NCI-H446 (cell line): ENCODE measurements around the gene SETBP1.

Source experiments
- DNase-seq, 2 experiments: peaks; one replicate each; lab custom pipeline; 2025; lab: John Stamatoyannopoulos, UW

Gene SETBP1

DNA sequence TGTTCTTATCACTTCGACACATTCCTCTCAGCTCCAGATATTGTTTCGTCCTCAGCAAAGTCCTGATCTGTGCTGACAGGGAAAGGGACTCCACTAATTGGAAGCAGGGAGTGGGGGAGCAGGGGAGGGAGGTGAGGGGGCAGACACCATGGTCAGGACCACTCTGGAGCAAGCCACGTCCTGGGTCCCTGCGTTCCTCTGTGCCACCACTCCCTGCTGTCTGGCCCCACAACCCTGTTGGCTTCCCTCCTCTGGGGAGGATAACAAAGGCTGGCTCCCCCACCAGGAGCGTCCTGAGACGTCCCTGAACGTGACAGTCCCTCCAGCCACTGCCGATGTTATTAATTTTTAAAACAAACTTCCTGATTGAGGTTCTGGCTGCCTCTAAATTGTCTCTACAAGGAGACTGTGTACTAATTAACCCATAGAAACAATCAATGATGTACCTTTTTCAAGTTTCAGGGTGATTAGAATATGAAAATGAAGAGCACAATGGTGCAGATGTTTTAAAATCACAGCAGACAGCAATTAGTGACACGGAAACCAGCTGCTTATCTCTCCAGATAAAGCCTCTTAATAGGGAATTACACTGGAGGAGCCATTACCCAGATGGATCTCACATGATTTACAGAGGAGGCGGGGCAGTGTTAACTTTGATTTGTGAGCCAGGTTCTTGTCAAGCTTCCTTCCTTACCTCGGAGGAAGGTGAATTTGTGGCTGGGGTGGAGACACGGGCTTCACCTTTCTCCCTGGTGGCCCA is 257.5 kb downstream of the SETBP1 start:
- DNase-seq = no peak

DNA sequence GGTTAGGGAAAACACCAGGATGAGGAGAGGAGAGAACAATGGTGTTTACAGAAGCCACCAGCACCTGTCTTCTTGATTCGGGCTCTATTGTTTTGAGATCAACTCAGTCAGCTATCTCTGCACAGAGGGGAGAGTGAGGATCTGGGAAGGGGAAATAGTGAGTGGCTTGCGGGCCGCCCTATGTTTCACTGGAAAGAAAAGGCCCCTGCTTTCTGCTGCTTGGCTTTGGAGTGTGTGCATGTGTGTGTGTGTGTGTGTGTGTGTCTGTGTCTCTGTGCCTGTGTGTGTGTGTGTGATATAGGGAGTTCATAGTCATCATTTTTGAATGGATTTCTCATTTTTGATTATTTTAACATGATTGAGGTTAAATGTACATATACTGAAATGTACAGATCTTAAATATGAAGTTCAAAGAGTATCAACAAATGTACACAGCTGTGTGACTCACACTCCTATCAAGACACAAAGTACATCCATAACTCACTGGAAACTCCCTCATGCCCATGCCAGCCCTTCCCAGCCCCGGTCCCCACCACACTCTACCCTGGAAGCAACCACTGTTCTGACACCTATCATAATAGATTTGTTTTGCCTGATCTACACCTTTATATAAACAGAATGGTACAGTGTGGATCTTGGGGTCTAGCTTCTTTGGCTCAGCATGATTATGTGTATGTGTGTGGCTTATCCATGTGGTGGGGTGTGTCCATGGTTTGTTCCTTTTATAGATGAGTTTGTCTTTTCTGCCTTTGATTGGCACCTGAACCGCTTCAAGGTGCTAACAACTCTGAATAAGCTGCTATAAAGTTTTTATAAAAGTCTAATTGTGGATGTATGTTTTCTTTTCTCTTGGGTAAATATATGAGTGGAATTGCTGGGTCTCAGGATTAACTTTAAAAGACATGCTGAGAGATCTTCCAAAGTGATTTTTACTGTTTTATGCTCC is 258.3 kb downstream of the SETBP1 start:
- DNase-seq = no peak

DNA sequence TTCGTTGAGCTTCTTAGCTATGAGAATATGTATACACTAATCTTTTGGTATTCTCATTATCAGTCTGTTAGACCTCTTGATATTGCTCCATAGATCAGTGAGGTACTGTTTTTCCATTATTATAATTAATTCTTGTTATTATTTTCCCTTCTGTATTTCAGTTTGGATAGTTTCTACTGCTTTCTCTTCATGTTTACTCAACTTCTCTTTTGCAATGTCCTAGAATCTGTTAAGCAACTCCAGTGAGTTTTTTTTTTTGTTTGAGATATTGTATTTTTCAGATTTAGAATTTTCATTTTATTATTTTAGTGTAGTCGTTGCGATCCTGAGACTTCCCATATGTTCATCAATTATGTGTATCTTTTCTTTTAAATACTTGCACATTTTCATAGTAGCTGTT is 260.8 kb downstream of the SETBP1 start:
- DNase-seq = no peak

DNA sequence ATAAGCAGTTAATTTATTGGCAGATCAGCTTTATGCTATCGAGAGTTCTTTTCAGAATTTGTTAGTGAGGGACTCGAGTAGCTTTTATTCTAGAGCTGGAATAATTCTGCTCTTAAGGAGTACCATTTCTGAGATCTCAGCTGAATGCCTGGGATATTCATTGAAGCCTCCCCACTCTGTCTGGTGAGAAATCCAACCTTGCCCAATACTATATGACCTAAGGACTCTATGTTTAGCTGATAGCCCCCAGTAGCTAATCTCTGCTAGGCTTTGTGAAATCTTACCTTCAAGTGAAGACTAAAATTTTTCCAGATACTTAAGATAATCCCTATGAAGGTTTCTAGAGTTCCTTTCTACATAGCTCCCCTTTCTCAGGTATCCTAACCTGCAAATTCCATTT is 261.4 kb downstream of the SETBP1 start:
- DNase-seq = no peak

DNA sequence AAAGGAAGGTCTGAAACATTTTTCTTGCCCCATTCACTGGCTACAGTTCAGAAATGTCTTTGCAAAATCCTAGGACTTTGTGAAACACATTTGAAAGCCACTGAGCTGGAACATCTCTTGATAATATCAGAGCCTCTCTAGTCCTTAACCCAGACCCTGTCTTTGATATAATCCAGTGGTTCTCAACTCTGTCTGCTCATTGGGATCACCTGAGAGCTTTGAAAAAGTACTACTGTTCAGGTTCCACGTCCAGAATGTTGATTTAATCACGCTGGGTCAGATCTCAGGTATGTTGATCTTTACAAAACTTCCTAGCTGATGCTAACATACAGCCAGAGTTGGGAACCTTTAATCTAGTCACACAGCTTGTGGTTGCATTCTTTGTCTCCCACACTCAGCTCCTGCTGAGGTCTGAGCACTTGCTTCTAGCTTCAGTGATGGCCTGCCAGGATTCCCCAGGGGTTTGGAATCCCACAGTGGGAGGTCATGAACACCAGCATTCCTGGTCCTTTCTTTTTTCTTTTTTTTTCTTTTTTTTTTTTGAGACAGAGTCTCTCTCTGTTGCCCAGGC is 262.7 kb downstream of the SETBP1 start:
- DNase-seq = no peak

DNA sequence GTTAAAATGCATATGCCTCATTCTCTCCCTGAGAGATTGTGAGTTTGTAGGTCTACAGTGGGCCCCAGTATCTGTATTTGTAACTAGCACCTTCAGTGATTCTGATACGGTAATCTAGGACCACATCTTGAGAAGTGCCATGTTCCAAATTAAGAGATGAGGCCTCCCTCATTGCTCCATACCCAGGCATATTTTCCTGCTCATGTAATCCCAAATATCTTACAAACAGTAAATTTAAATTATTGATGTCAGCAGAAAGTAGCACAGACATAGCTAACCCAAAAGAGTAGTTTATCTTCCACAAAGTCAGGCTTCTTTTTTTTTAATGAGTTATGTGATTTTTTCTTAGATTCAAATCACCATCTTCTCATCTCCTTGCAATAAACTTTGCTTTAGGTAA is 263.8 kb downstream of the SETBP1 start:
- no peak for DNase-seq

DNA sequence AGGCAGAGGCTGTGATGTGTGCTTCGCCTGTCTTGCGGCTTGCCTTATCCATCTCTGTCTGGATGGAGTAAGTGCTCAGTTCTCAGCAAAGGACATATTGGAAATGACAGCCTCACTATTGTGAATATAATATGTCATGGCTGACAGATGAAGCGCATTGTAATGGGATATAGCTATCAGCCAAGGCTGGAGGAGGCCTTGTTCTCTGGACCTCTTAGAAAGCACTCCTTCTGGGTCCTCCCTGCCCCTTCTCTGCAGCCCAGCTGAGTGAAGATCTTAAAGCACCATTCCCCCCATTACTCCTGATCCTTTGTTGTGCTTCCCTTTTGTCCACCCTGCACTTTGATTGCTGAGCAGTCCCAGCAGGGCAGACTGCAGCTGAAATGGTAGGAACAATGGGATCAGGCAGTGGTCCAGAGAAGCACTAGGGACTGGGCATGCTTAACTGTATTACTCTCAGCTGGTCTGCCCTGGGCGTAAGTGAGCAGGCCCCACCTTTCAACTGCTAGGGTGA is 265.3 kb downstream of the SETBP1 start:
- no peak for DNase-seq

DNA sequence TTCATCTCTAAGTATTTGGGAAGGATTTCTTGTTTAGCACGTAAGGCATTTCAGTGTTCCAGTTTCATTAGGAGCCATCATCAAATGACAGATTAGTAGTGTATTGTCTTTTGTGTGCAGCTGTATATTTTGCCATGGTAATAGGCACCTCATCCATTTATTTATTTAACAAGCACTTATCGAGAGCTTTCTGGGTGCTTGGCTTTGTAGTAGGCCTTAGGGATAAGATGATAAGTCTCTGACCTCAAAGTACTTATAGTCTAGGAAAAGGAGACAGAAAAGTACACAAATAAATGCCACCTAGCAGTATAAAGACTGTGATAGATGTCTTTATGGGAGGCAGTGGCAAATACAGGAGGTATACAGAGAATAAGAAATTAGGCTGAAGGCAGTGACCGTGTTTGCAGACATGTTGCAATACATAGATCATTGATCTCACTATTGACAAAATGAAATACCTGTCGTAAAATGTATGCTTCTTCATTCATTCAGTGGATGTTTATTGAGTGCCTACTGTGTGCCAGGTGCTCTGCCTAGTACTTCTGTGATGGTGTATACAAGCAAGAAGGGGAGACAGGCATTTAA is 265.9 kb downstream of the SETBP1 start:
- DNase-seq = no peak

DNA sequence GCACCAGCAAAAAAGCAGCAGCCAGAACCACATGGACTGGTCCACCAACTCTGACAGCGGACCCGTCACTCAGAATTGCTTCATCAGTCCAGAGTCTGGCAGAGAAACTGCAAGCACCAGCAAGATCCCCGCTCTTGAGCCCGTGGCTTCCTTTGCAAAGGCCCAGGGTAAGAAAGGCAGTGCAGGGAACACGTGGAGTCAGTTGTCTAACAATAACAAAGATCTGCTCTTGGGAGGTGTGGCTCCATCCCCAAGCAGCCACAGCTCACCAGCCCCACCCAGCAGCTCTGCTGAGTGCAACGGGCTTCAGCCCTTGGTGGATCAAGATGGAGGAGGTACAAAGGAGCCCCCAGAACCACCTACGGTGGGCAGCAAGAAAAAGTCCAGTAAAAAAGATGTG is 269.3 kb downstream of the SETBP1 start:
- DNase-seq = no peak

DNA sequence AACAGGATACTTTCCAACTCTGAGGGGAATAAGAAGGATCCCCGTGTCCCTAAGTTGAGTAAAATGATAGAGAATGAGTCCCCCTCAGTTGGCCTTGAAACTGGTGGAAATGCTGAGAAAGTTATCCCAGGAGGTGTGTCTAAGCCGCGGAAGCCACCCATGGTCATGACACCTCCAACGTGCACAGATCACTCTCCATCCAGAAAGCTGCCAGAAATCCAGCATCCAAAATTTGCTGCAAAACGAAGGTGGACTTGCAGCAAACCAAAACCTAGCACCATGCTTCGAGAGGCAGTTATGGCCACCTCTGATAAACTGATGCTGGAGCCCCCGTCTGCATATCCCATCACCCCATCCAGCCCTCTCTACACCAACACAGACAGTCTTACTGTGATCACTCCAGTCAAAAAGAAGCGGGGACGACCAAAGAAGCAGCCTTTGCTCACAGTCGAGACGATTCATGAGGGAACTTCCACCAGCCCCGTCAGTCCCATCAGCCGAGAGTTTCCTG is 270.1 kb downstream of the SETBP1 start:
- DNase-seq = no peak

DNA sequence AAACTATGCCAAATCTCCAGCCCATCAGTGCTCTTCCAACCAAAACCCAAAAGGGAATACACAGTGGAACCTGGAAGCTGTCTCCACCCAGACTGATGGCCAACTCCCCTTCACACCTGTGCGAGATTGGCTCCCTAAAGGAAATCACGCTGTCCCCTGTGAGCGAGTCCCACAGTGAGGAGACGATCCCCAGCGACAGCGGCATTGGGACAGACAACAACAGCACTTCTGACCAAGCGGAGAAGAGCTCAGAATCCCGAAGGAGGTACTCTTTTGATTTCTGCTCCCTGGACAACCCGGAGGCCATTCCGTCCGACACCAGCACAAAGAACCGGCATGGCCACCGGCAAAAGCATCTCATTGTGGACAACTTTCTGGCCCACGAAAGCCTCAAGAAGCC is 271.1 kb downstream of the SETBP1 start:
- no peak for DNase-seq

DNA sequence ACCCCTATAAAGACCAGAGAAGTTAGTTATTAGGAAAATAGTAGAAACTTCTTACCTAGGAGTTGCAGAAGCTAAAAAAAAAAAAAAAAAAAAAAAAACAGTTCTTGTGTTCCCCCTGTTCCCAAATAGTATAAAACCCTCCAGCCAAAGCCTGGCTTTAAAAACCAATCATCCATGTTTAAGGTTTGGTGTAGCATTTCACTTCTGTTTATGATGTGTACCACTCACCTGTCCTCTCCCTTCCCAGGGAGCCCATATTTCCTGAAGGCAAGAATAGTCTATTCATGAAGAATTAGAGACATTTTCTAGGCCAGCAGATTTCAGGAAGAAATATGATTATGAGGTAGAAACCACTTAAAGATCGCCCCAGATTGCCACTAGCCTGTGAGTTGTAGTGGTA is 273.6 kb downstream of the SETBP1 start:
- no peak for DNase-seq

DNA sequence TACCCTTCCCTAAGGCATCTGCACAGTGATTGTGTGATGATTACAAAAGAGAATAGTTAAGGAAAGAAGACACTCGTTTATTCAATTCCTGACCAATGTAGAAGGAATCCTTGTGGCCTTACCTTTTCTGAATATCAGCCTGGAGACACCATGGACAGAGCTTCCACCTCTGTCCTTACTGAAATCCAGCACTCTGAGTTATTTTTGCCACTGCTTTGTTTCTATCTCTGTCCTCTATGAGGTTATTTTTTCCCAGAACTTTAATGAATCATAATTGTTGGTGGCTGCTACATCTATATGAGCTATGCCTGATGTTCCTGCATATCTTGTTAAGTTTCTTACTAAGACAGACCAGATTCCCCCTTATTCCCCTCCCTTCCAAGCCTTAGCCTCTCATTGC is 275.1 kb downstream of the SETBP1 start:
- no peak for DNase-seq

DNA sequence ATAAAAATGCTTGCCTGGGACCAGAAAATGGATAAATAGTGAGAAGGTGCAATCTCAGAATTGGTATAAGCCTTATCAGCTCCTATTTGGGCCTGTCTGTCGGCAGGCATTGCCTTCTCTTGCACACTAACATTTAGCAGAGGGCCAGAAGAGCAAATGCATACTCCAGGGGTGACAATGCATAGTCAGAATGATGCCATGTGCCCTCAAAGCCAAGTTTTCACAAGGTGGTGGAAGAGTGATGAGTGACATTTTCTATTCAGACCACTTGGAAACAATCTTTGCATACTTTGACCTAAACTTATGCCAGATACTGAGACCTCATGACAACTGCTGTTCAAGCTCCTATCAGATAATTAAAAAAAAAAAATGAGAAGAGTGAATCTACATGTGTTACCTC is 276.3 kb downstream of the SETBP1 start:
- no peak for DNase-seq

DNA sequence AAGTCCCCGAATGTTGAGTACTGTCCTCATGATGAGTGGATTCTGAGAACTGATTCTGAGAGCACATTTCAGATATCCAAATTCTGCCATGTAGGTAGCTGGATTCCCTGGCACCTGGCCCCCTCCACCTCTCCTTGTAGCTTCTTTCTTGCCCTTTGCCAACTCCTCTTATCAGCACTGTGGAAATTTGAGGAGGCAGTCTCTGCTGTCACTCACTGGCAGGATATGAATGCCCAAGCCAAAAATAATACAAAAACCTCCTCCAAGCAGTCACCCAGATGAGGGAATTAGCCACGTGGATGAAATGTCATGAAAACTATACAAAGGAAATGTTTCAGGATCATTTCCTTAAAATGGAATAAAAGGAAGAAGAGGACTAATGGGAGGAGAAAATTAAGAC is 276.8 kb downstream of the SETBP1 start:
- no peak for DNase-seq

DNA sequence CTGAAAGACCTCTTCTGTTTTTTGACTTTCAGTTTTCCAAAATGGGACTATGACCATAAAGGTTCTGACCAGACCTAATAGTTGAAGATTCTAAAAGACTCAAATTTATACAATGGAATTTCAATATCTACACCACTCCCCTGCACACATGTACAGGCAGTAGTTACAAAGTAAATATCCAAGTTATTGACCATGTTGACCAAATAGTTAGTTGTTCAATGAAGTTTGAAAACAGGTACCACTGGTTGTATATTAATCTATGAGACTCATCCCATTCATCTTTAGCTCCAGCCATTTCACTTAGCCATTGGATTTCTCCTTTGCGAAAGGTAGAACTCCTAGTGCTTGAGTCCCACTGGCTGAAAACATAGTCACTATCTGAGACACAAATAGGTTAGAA is 277.4 kb downstream of the SETBP1 start:
- DNase-seq = no peak

DNA sequence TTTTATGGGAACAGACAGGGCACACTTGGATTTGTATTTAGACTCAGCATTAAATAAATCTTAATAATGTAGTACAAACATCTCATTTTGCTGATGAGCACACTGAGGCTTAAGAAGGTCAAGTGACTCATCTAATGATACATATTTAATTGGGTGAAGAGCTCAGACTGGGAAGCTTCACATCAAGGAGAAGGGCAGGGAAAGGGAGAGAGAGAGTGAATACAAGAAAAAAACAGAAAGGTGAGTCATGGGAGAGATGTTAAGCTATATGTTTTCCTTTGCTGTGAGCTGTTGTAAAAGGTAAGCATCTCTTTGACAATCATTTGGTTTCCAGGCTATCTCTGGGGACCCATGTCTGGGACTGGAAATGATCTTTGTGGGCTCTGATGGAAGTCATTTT is 277.8 kb downstream of the SETBP1 start:
- DNase-seq = no peak

DNA sequence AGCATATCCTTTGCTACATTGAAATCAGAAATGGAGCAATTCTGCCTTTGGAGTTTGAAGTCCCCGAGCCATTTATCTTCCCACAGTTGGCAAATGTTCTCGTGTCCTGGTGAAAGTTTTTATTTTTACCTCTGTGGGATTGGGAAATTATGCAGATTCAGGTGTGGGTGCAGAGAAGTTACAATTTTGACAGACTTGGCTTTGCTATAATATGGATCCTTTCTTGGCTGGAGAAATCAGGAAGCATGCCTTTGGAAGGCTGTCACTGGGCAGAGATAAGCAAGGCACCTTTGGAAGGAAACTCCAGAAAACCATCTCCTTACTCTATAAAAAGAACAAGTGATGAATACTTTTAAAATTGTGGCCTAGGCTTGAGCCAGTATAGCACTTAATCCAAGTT is 278.3 kb downstream of the SETBP1 start:
- DNase-seq = no peak

DNA sequence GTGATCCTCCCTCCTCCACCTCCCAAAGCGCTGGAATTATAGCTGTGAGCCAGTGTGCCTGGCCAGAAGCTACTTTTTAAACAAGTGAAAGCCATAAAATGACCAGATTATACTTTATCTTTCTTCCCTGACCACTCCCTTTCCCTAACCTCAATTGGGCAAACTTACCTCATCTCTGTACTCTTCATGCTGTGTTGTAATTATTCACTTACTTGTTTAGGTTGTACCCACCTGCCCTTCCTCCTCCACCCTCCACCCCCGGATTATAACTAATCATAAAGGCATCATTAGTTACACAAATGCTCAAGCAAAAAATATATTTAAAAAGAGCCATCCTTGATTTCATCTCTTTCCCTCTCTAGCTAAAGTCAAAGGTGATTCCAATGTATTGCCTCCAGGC is 279.9 kb downstream of the SETBP1 start:
- no peak for DNase-seq

DNA sequence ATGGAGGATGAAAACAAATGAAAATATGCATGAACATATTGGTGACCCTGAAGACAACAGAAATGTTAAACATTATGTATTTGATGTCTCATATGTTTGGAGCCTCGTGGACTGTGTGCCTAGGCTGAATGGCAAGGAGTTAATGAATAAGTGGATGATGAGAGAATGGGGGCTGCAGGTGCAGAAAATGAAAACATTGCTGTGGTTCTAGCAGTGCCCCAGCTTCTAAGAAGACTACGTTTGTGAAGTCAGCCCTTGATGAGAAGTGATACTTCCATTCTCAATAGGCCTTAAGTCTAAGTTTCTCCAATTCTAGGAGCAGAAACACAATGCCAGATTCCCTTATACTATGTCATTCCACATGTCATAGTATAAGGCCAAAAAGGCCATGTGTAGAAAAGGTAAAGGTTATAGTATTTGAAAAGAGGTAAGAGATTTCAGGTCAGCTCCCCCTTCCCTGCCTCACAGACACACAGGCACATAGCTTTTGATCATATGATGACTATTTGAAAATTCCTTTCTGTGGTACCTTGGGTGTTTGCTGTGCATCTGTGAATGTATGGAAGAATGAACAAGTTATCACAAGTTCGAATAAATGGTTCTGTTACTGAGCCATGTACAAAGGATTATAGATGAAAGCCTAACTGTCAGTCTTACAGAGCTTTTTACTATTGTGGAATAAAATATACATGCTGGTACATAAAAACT is 280.8 kb downstream of the SETBP1 start:
- DNase-seq = no peak

DNA sequence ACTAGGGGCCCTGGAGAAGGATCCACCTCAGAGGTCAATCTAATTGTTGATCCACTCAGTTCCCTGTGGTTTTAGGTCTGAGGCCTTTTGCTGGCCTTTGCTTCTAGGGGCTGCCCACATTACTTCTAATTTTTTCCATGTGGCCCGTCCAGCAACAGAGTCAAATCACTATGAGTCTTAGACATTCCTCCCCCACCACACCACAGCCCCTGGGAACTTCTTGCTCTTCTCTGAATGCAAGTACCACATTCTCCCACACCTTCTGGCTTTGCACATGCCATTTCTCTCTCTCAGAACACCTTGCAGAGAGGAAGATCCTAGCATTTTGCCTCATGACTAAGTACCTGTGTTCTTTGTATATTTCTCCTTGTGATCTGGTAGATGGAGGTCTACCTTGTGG is 286.9 kb downstream of the SETBP1 start:
- no peak for DNase-seq

DNA sequence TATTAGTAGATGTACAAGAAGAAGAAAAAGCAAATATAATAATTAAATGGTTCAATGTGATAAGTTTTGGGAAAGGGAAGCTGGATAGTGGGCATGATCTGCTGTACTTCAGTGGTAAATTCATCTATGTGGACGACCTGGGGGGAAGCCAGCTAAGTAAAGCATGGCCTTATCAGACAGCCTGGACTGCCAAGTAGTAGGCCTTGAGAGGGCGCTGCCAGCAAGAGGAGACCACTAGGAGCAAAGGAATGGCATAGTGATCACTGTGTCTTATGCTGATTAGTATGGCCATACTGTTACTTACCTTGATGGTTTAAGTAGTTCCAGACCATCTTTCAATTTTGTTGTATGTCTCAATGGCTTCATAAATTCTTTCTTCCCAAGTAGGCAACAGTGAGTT is 287.6 kb downstream of the SETBP1 start:
- no peak for DNase-seq
